Naive thymus-derived CD4-positive, alpha-beta T cell (primary cell): ENCODE results near the gene SLC25A41. TPM values are rescaled to one million over a fixed set of nuclear protein-coding genes. Genes with fewer than 3 reads are reported as not detected.

Experiments used
- ATAC-seq: fragments of 150-1000 bp; cut with Tn5 transposase; 2 replicates; pipeline ENCODE4 v1.10.0; 2021; ENCODE audit warnings: mild to moderate bottlenecking, moderate library complexity
- CTCF ChIA-PET: fragments of 350-600 bp; sonication (Branson Sonifier 250); formaldehyde crosslinking; loops from one replicate; lab custom pipeline; 2021; ENCODE audit warnings: antibody characterized with exemption; lab: Charles Lee
- POLR2A ChIA-PET: fragments of 350-600 bp; sonication (Branson Sonifier 250); formaldehyde crosslinking; loops from one replicate; lab custom pipeline; 2021; ENCODE audit warnings: antibody characterized with exemption, inconsistent platforms; lab: Charles Lee
- DNase-seq, 9 donors: peaks; one replicate each; pipeline versions ENCODE4 v3.0.0 to v3.0.0-alpha.2; 2020 to 2022; ENCODE audit warnings: mixed read lengths in 1 of 9
- H3K27ac ChIP-seq: one replicate; pipeline ENCODE4 v1.7.0; 2013; ENCODE audit warnings: mild to moderate bottlenecking, low read depth, low read length, moderate library complexity
- H3K27me3 ChIP-seq, 2 donors: one replicate each; pipeline ENCODE4 v1.7.0; 2013; ENCODE audit warnings: low read length in 2 of 2, mild to moderate bottlenecking in 2 of 2, moderate library complexity in 2 of 2; ENCODE audit not compliant: control insufficient read depth in 2 of 2, insufficient read depth in 2 of 2
- H3K36me3 ChIP-seq, 3 experiments: 1 replicate in 2 of 3; 2 replicates in 1 of 3; pipeline ENCODE4 v1.7.0; 2013; ENCODE audit warnings: low read length in 3 of 3, mild to moderate bottlenecking in 3 of 3, moderate library complexity in 1 of 3; ENCODE audit not compliant: insufficient read depth in 3 of 3, control insufficient read depth in 2 of 3
- H3K4me1 ChIP-seq, 2 donors: one replicate each; pipeline ENCODE4 v1.7.0; 2013; ENCODE audit warnings: low read length in 2 of 2, mild to moderate bottlenecking in 2 of 2, moderate library complexity in 1 of 2; ENCODE audit not compliant: control insufficient read depth in 2 of 2, insufficient read depth in 2 of 2
- H3K4me3 ChIP-seq: 2 replicates; pipeline ENCODE4 v1.7.0; 2013; ENCODE audit warnings: mild to moderate bottlenecking, low read length
- H3K9me3 ChIP-seq, 3 experiments: 1 replicate in 2 of 3; 2 replicates in 1 of 3; pipeline ENCODE4 v1.7.0; 2013; ENCODE audit warnings: low read length in 3 of 3; ENCODE audit not compliant: control insufficient read depth in 2 of 3
- H3K27ac Mint-ChIP-seq, 9 donors: one replicate each; pipeline ENCODE4 v1.8.0; 2020 to 2022; ENCODE audit warnings: mixed read lengths in 9 of 9, mild to moderate bottlenecking in 8 of 9, moderate library complexity in 5 of 9, inconsistent platforms in 2 of 9
- H3K27me3 Mint-ChIP-seq, 5 donors: one replicate each; pipeline ENCODE4 v1.8.0; 2021 to 2022; ENCODE audit warnings: mixed read lengths in 5 of 5, mild to moderate bottlenecking in 1 of 5
- H3K36me3 Mint-ChIP-seq, 5 donors: one replicate each; pipeline ENCODE4 v1.8.0; 2020 to 2022; ENCODE audit warnings: mixed read lengths in 5 of 5, mild to moderate bottlenecking in 3 of 5, inconsistent platforms in 1 of 5
- H3K4me1 Mint-ChIP-seq, 7 donors: one replicate each; pipeline ENCODE4 v1.8.0; 2020 to 2022; ENCODE audit warnings: mixed read lengths in 7 of 7, mild to moderate bottlenecking in 3 of 7, inconsistent platforms in 1 of 7
- H3K4me3 Mint-ChIP-seq, 10 donors: one replicate each; pipeline ENCODE4 v1.8.0; 2020 to 2022; ENCODE audit warnings: mild to moderate bottlenecking in 10 of 10, mixed read lengths in 10 of 10, moderate library complexity in 6 of 10, inconsistent platforms in 2 of 10
- H3K9me3 Mint-ChIP-seq, 11 donors: one replicate each; pipeline ENCODE4 v1.8.0; 2020 to 2022; ENCODE audit warnings: mixed read lengths in 11 of 11, mild to moderate bottlenecking in 4 of 11, inconsistent platforms in 1 of 11, moderate library complexity in 1 of 11
- intact Hi-C, 2 donors: fragments of 100-400 bp; cut with micrococcal nuclease; formaldehyde crosslinking; loops; one replicate each; pipeline ENCODE4 v1.15.1; 2023
- polyA plus RNA-seq, 2 donors: library from polyadenylated mRNA; unstranded; fragments of 300-500 nt; fragmentation: Illumina TruSeq; gene quantifications; one replicate each; pipeline ENCODE4 v1.2.3, GENCODE V29; 2021
- total RNA-seq, 6 experiments: library from RNA in 5 of 6; stranded (reverse) in 5 of 6; gene quantifications; 1 replicate in 5 of 6; 2 replicates in 1 of 6; pipeline ENCODE4 v1.2.3 and lab custom pipeline; 2021 to 2026

Gene SLC25A41
- total and polyA plus RNA-seq, 7 experiments from 2014 or later = 0.32 TPM; not detected in 6

GRCh38 chr19:6458695-6459261 is 25.2 kb upstream of the SLC25A41 start:
- POLR2A ChIA-PET = interaction anchor here (0.5 to 2.3 kb wide), 3 partner anchors 22 to 84 kb away, joined by 3 to 13 read pairs (median 3); partner anchors contain the start of gene DENND1C
- peaks cover 8 to 30% (median 24%) of the 10 kb centered on the region in 7 donors for H3K4me1 Mint-ChIP-seq
- Histone ChIP-seq H3K27ac (peak overlapping the region; percentile 83), H3K4me1 (peaks cover 0 to 1% of the 10 kb centered on the region in 2 donors), H3K27me3 (no peaks in the 10 kb centered on the region), H3K9me3 (peaks cover 0 to 18% (median 0%) of the 10 kb centered on the region in 3 experiments), H3K4me3 (peak overlapping the region; percentile 72), H3K36me3 (peaks cover 0 to 29% (median 14%) of the 10 kb centered on the region in 3 experiments)
- no peak for ATAC-seq
- DNase-seq = no peak
- peaks cover 0 to 2% (median 0%) of the 10 kb centered on the region in 5 donors for H3K27me3 Mint-ChIP-seq
- intact Hi-C loops = no loop called here
- H3K9me3 Mint-ChIP-seq = peaks cover 0 to 22% (median 8%) of the 10 kb centered on the region in 11 donors
- H3K4me3 Mint-ChIP-seq = peak overlapping the region; percentile 64 to 98 (median 89)
- peak overlapping the region; percentile 52 to 93 (median 83) for H3K27ac Mint-ChIP-seq
- CTCF ChIA-PET = no interaction called here
- H3K36me3 Mint-ChIP-seq = peaks cover 15 to 34% (median 26%) of the 10 kb centered on the region in 5 donors

- H3K27ac ChIP-seq = no peak overlapping the region
- Mint-ChIP-seq H3K27ac (peak overlapping the region in 8 of 9 donors; percentile 52 to 90 (median 82)), H3K4me3 (peak overlapping the region; percentile 64 to 98 (median 89)), H3K4me1 (peaks cover 8 to 28% (median 23%) of the 10 kb centered on the region in 7 donors), H3K27me3 (peaks cover 0 to 2% (median 0%) of the 10 kb centered on the region in 5 donors), H3K9me3 (peaks cover 0 to 26% (median 11%) of the 10 kb centered on the region in 11 donors), H3K36me3 (peaks cover 15 to 40% (median 31%) of the 10 kb centered on the region in 5 donors)
- ATAC-seq (no peak), DNase-seq (no peak)
- H3K36me3 ChIP-seq = peaks cover 0 to 36% (median 18%) of the 10 kb centered on the region in 3 experiments
- ChIA-PET POLR2A (interaction anchor here (1.2 to 2.3 kb wide), 2 partner anchors 12 to 23 kb away, joined by 6 to 13 read pairs; partner anchors contain the start of gene DENND1C), CTCF (interaction anchor here (0.6 kb wide), 2 partner anchors 49 to 226 kb away, joined by 4 read pairs; no protein-coding TSS in a partner anchor)
- no peaks in the 10 kb centered on the region for H3K4me1 ChIP-seq
- H3K9me3 ChIP-seq = peaks cover 0 to 22% (median 0%) of the 10 kb centered on the region in 3 experiments
- intact Hi-C loops = no loop called here
- H3K4me3 ChIP-seq = no peak overlapping the region
- no peaks in the 10 kb centered on the region for H3K27me3 ChIP-seq
Measured at GRCh38 chr19:6457958-6458694, 24.6 kb upstream of the SLC25A41 start.

- ATAC-seq = no peak
- no peaks in the 10 kb centered on the region for H3K27me3 ChIP-seq
- DNase-seq = no peak
- Mint-ChIP-seq H3K4me3 (no peak overlapping the region), H3K36me3 (peaks cover 15 to 58% (median 43%) of the 10 kb centered on the region in 5 donors), H3K9me3 (peaks cover 0 to 26% (median 12%) of the 10 kb centered on the region in 11 donors), H3K4me1 (peaks cover 8 to 21% (median 17%) of the 10 kb centered on the region in 7 donors), H3K27me3 (no peaks in the 10 kb centered on the region), H3K27ac (no peak overlapping the region)
- H3K4me3 ChIP-seq = no peak overlapping the region
- peaks cover 0 to 22% (median 0%) of the 10 kb centered on the region in 3 experiments for H3K9me3 ChIP-seq
- POLR2A ChIA-PET = interaction anchor here (0.6 to 1.1 kb wide), 2 partner anchors 28 to 408 kb away, joined by 3 to 4 read pairs; no protein-coding TSS in a partner anchor
- no peak overlapping the region for H3K27ac ChIP-seq
- CTCF ChIA-PET = no interaction called here
- no peaks in the 10 kb centered on the region for H3K4me1 ChIP-seq
- H3K36me3 ChIP-seq = peaks cover 0 to 40% (median 18%) of the 10 kb centered on the region in 3 experiments
- intact Hi-C loops = no loop called here
Measured at GRCh38 chr19:6455924-6456323, 22.4 kb upstream of the SLC25A41 start.

GRCh38 chr19:6453951-6454565 is 20.5 kb upstream of the SLC25A41 start:
- no peak overlapping the region for H3K4me3 Mint-ChIP-seq
- Histone ChIP-seq H3K9me3 (peaks cover 0 to 22% (median 0%) of the 10 kb centered on the region in 3 experiments), H3K36me3 (peaks cover 0 to 46% (median 18%) of the 10 kb centered on the region in 3 experiments), H3K27ac (no peak overlapping the region), H3K27me3 (no peaks in the 10 kb centered on the region), H3K4me1 (no peaks in the 10 kb centered on the region), H3K4me3 (no peak overlapping the region)
- ChIA-PET POLR2A (interaction anchor here (0.6 kb wide), 2 partner anchors 26 to 1478 kb away, joined by 3 to 7 read pairs; no protein-coding TSS in a partner anchor), CTCF (no interaction called here)
- intact Hi-C loops = no loop called here
- ATAC-seq = no peak
- H3K9me3 Mint-ChIP-seq = peaks cover 0 to 26% (median 12%) of the 10 kb centered on the region in 11 donors
- H3K36me3 Mint-ChIP-seq = peaks cover 15 to 62% (median 49%) of the 10 kb centered on the region in 5 donors
- H3K27ac Mint-ChIP-seq = no peak overlapping the region
- DNase-seq = peak in 1 of 9 donors; percentile 12
- peaks cover 5 to 12% (median 8%) of the 10 kb centered on the region in 7 donors for H3K4me1 Mint-ChIP-seq
- H3K27me3 Mint-ChIP-seq = no peaks in the 10 kb centered on the region

- H3K4me1 ChIP-seq = no peaks in the 10 kb centered on the region
- Mint-ChIP-seq H3K27me3 (no peaks in the 10 kb centered on the region), H3K4me3 (no peak overlapping the region), H3K36me3 (peaks cover 15 to 62% (median 49%) of the 10 kb centered on the region in 5 donors), H3K4me1 (peaks cover 0 to under 1% (median 0%) of the 10 kb centered on the region in 7 donors), H3K9me3 (peaks cover 0 to 26% (median 12%) of the 10 kb centered on the region in 11 donors), H3K27ac (peak overlapping the region in 1 of 9 donors; percentile 7)
- no peak for DNase-seq
- CTCF ChIA-PET = no interaction called here
- POLR2A ChIA-PET = interaction anchor here (0.6 kb wide), 1 partner anchor 17 kb away, joined by 5 read pairs; no protein-coding TSS in a partner anchor
- no peak for ATAC-seq
- H3K36me3 ChIP-seq = peaks cover 0 to 46% (median 18%) of the 10 kb centered on the region in 3 experiments
- H3K27me3 ChIP-seq = no peaks in the 10 kb centered on the region
- peaks cover 0 to 22% (median 0%) of the 10 kb centered on the region in 3 experiments for H3K9me3 ChIP-seq
- H3K27ac ChIP-seq = no peak overlapping the region
- no peak overlapping the region for H3K4me3 ChIP-seq
- intact Hi-C loops = no loop called here
Measured at GRCh38 chr19:6452899-6453298, 19.3 kb upstream of the SLC25A41 start.

GRCh38 chr19:6452223-6452614 is 18.7 kb upstream of the SLC25A41 start:
- Mint-ChIP-seq H3K4me1 (no peaks in the 10 kb centered on the region), H3K4me3 (no peak overlapping the region), H3K27ac (no peak overlapping the region), H3K27me3 (no peaks in the 10 kb centered on the region), H3K9me3 (peaks cover 0 to 26% (median 12%) of the 10 kb centered on the region in 11 donors), H3K36me3 (peaks cover 15 to 57% (median 49%) of the 10 kb centered on the region in 5 donors)
- DNase-seq = no peak
- H3K36me3 ChIP-seq = peaks cover 0 to 43% (median 18%) of the 10 kb centered on the region in 3 experiments
- CTCF ChIA-PET = no interaction called here
- POLR2A ChIA-PET = no interaction called here
- intact Hi-C loops = no loop called here
- H3K27ac ChIP-seq = no peak overlapping the region
- no peak overlapping the region for H3K4me3 ChIP-seq
- H3K9me3 ChIP-seq = peaks cover 0 to 22% (median 0%) of the 10 kb centered on the region in 3 experiments
- no peaks in the 10 kb centered on the region for H3K27me3 ChIP-seq
- no peaks in the 10 kb centered on the region for H3K4me1 ChIP-seq
- ATAC-seq = no peak
